Measurements from ENCODE around the gene ICE2.

Gene ICE2

GRCh38 chr15:60371175-60372051 is 107.5 kb downstream of the ICE2 start:
- DNase-seq (ENCODE audit: low read depth), result no peak

- no peak for DNase-seq (ENCODE audit: low read depth)
Measured at GRCh38 chr15:60370869-60371136, 108.1 kb downstream of the ICE2 start.

DNA sequence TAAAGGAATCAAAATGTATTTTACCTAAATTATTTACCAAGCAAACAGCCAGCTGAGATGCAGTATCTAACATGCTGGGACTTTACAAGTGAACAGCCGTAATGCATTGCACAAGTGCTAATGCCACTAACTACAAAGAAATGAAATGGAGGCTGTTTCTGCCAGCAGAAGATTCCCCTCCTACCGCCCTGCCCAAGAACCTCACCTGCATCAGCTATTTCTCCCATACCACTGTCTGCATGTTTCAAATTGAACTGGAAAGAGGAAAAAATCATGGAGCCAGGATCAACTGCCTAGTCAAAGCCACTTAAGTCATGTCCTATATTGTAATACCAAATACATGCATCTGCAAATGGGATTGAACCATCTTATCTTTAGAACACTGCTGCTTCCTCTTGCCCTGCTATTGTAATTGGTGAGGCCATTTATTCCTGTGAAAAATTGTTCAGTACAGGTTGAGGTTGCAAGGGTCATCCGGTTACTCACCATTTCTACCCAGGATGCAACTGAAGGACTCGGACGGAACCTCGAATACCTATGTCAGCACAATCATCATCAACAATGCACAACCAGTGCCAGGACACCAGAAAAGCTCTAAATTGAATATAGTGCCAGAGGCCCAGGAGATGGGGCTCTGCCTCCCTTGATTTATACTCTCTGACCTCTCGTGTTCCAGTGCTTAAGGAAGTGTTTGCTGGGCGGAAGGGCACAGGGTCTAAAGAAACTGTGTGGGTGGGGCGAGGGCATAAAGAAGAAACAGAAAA is 108.7 kb downstream of the ICE2 start:
- no peak for DNase-seq (ENCODE audit: low read depth)

DNA sequence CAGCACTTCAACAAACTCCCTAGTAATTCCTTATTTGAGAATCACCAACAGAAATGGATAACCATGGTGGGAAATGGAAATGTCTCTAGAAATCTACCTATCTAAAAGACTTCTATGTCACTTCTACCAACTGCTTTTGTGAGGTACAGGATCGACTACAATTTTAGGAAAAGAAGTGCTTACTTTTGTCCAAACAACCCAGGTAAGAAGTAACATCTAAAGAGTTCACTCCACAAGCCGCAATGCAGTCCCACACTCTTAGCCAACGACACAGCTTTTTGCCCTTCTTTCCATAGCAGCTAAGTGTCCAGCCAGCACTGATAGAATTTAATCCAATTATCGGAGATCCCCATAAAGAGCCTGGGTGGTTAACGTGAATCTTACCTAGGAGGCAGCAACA is 109.2 kb downstream of the ICE2 start:
- DNase-seq (ENCODE audit: low read depth), result no peak
